HG02884 (cell line): ENCODE measurements around the gene RGS14.
"Not testable (repeated sequence)": the region's sequence is repeated elsewhere in the genome, so short reads cannot be mapped to it uniquely, and the experiment has no call there.

Source experiments
- ATAC-seq: cut with Tn5 transposase; IDR thresholded peaks from one replicate; pipeline ENCODE4 v1.9.1; 2021; ENCODE audit warnings: mild to moderate bottlenecking, moderate library complexity; ENCODE audit not compliant: unreplicated experiment

RGS14 gene

GRCh38 chr5:177396807-177397206, 39.1 kb downstream of the RGS14 start:
- ATAC-seq = no peak

GRCh38 chr5:177397875-177398390, 40.2 kb downstream of the RGS14 start:
- no peak for ATAC-seq

GRCh38 chr5:177399997-177400868, 42.5 kb downstream of the RGS14 start, which contains the start of gene PFN3:
TSS of gene PFN3 (minus strand) at chr5:177400661. CDS start at chr5:177400576, 85 bp downstream.
- ATAC-seq = no peak

- ATAC-seq = no peak
These were observed 44.7 kb downstream of the RGS14 start for GRCh38 chr5:177402271-177403043.

- no peak for ATAC-seq
These were observed 45.5 kb downstream of the RGS14 start for GRCh38 chr5:177403102-177403791.

- ATAC-seq = peak; percentile 68
These were observed 46.3 kb downstream of the RGS14 start for GRCh38 chr5:177403792-177404640.

GRCh38 chr5:177404641-177405179, 47.0 kb downstream of the RGS14 start:
- no peak for ATAC-seq

- no peak for ATAC-seq
These were observed 47.6 kb downstream of the RGS14 start for GRCh38 chr5:177405312-177405711.

- no peak for ATAC-seq
These were observed 48.1 kb downstream of the RGS14 start for GRCh38 chr5:177405805-177406204.

GRCh38 chr5:177409043-177409801, 51.5 kb downstream of the RGS14 start, which contains the start of gene F12:
TSS of gene F12 (minus strand) at chr5:177409564. CDS start at chr5:177409527, 37 bp downstream.
- ATAC-seq = no peak

GRCh38 chr5:177410575-177410974, 52.9 kb downstream of the RGS14 start:
- no peak for ATAC-seq

GRCh38 chr5:177412603-177413233, 55.0 kb downstream of the RGS14 start:
- ATAC-seq = peak; percentile 54

GRCh38 chr5:177414481-177414880, 56.8 kb downstream of the RGS14 start:
- no peak for ATAC-seq

GRCh38 chr5:177417081-177417480, 59.4 kb downstream of the RGS14 start:
- not testable (repeated sequence) for ATAC-seq

GRCh38 chr5:177419046-177419445, 61.3 kb downstream of the RGS14 start:
- ATAC-seq = no peak

GRCh38 chr5:177420472-177420871, 62.7 kb downstream of the RGS14 start:
- not testable (repeated sequence) for ATAC-seq

- ATAC-seq = no peak
These were observed 63.5 kb downstream of the RGS14 start for GRCh38 chr5:177421062-177421798.
